NCI-H1694 treated with DMSO at 0.1 percent for 48 hours (cell line): ENCODE results near the gene GFER.
A peak's percentile ranks its signal among the peaks of the same experiment; 100 is the strongest.
"Not testable (repeated sequence)": the region's sequence is repeated elsewhere in the genome, so short reads cannot be mapped to it uniquely, and the experiment has no call there.

Experiments used
- DNase-seq: peaks from one replicate; lab custom pipeline; 2025; lab: John Stamatoyannopoulos, UW

Gene GFER

DNA sequence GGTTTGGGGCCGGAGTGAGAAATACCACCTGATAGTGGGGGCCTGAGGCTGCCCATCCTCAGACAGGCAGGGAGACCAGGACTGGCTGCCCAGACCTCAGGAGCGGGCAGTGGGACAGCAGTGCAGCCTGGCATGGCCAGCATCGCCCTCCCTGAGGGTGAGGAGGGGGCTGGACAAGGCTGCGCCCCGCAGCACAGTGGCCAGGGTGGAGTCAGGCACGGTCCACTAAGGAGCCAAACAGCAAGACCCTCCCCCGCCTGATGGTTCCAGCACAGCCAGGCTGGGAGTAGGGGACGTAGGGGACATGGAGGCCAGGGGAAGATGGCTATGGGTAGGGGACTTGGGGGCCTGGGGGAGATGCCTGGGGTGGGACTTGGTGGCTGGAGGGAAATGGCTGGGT, 22.3 kb downstream of the GFER start:
- no peak for DNase-seq

DNA sequence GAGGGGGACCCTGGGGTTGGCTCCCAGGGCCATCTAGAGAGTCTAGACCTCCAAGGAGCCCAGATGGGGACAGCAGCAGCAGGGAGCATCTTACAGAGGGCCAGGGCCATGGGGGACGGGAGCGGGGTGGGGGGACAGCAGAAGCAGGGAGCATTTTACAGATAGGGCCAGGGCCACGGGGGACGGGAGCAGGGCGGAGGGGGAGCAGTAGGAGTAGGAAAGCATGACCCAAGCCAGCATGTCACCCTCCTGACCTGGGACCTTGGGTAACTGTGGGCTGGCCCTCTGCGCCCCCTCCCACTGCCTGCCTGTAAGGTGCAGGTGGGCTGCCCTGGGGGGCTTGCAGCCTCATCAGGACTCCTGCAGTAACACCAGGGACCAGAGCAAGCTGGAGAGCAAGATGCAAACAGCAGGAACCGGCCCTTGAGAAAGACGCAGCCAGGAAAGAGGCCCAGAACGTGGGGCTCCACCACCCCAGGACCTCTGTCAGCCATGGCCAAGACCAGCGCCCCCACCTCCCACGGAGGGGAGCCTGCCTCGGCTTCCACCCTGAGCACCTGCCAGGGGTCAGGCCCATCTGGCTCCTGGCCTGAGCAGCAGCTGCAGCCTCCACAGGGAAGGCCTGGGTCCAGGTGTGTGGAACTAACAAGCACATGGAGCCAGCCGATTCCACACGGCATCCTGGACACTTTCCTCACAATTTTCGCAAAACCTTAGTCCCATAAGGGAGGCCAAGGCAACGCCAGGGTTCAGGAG, 23.3 kb downstream of the GFER start:
- no peak for DNase-seq

GRCh38 chr16:2008009-2008526, 24.1 kb downstream of the GFER start:
- DNase-seq = no peak

GRCh38 chr16:2008631-2009163, 24.7 kb downstream of the GFER start:
- no peak for DNase-seq

- no peak for DNase-seq
Measured at GRCh38 chr16:2009164-2009711, 25.2 kb downstream of the GFER start.

DNA sequence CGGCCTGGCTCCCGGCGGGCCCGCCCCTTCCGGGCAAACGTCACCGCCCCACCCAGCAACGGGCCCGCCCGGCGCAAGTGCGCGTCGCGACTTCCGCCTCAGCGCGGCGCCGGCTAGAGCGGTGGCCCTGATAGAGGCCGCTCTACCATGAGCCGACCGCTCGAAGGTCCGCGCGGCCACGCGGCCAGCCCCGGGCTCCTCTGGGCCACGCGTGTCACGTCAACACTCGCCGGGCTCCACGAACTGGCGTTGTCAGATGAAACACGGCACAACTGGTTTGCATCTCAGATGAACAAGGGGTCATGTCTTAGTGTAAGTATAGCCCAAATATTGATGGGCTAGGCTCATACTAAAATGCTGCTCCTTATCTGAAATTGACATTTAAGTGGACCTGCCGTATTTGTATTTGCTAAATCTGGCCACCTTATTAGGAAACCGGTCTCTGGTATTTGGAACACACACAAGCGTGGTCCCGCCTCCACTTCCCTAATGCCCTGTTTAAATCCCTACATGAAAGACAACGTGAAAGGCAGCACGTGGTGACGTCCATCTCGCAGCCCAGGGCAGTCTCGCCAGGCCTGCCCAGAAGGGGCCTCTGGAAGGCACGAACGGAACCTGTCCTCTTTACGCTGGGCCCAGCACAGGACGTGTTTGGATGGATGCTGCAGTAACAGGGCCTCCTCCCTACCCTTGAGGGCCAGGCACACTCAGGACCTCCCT, 26.0 kb downstream of the GFER start, which contains the start of gene ZNF598:
TSS of gene ZNF598 (minus strand) at position 31 of the 720 bp plus-strand sequence.
- DNase-seq = peak; percentile 49

DNA sequence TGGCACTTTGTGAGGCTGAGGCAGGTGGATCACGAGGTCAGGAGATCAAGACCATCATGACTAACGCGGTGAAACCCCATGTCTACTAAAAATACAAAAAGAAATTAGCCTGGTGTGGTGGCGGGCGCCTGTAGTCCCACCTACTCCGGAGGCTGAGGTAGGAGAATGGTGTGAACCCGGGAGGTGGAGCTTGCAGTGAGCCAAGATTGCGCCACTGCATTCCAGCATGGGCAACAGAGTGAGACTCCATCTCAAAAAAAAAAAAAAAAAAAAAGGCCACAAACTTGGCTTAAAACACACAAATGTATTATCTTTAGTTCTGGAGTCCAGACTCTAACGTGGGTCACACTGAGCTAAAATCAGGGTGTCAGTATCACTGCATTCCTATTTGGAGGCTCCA, 27.7 kb downstream of the GFER start:
- not testable (repeated sequence) for DNase-seq

DNA sequence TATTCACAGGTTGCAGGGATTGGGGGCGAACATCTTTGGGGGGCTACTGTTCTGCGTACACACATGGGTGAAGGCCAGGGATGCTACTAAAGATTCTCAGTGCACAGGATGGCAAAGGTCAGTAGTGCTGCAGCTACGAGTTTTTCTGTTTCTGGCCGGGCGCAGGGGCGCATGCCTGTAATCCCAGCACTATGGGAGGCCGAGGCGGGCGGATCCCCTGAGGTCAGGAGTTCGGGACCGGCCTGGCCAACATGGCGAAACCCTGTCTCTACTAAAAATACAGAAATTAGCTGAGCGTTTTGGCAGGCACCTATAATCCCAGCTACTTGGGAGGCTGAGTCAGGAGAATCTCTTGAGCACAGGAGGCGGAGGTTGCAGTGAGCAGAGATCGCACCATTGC, 29.5 kb downstream of the GFER start:
- no peak for DNase-seq

- no peak for DNase-seq
Measured at GRCh38 chr16:2015117-2015946, 31.3 kb downstream of the GFER start.

DNA sequence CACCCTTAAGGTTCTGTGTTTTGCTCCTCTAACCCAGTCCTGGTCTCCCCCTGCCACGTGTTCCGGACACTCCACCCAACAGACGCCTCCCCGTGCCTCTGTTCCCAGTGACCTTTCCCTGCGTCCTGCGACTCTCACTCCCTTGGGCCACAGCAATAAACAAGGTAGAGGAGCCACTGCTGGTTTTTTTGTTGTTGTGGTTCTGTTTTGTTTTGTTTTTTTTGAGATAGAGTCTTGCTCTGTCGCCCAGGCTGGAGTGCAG, 31.9 kb downstream of the GFER start:
- no peak for DNase-seq

DNA sequence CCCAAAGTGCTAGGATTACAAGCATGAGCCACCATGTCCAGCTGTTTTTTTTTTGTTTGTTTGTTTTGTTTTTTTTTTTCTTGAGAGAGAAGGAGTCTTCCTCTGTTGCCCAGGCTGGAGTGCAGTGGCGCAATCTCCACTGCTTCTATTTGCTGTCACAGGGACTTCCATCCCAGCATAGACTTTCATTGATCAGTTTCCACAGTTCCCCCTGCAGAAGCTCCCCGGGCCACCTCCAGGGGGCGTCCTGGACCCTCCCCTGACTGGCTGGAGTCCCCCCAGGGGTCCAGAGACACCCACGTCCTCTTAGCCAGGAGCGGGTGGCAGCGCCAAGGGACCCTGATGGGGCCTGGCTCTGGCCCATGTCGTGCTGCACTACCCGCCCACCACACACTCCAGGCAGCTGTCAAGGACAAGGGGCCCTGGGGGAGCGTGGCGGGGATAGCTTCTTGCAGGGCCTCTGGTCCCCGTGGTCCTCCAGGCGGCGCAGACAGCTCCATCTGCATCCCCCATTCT, 32.5 kb downstream of the GFER start:
- no peak for DNase-seq

- DNase-seq = no peak
Measured at GRCh38 chr16:2019518-2019920, 35.5 kb downstream of the GFER start, which contains the start of gene NPW. Gene NPW (plus strand): TSS chr16:2019785.

DNA sequence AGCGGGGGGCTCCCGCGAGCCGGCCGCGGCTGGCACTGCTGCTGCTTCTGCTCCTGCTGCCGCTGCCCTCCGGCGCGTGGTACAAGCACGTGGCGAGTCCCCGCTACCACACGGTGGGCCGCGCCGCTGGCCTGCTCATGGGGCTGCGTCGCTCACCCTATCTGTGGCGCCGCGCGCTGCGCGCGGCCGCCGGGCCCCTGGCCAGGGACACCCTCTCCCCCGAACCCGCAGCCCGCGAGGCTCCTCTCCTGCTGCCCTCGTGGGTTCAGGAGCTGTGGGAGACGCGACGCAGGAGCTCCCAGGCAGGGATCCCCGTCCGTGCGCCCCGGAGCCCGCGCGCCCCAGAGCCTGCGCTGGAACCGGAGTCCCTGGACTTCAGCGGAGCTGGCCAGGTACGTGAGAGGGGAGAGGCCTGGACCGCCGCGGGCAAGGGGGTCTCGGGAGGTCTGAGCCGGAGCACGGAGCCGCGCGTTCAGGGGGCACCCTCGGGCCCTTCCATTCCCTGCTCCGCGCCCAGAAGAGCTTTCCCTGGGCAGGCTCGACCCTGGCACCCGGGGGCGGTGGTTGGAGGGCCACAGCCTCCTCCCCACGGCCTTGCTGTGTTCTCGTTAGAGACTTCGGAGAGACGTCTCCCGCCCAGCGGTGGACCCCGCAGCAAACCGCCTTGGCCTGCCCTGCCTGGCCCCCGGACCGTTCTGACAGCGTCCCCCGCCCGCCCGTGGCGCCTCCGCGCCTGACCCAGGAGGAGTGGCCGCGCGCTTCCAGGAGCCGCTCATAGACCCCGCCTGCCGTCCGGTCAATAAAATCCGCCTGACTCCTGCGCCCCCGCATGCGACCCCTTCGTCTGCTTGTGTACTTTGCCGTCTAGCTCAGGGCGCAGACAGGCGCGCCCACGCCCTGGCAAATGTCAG, 36.2 kb downstream of the GFER start:
- DNase-seq = no peak

DNA sequence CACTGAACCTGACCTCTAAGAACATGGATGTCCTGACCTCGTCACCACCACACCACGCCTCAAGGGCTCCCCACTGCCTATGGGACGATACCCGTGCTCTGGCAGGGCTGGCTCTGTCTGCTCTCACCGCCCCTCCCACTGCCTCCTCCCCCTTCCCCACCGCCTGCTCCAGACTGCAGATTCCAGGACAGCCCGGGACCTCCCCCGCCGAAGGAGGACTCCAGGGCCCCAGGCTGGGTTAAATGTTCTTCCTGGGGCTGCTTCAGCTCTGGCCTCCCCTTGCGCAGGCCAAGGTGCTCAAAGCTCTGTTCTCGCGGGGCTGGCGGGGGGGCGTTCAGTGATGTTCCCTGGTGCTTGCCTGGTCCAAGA, 38.7 kb downstream of the GFER start:
- DNase-seq = no peak

- DNase-seq = peak; percentile 65
Measured at GRCh38 chr16:2023092-2024031, 39.4 kb downstream of the GFER start.

- no peak for DNase-seq
Measured at GRCh38 chr16:2024032-2024420, 40.0 kb downstream of the GFER start.

DNA sequence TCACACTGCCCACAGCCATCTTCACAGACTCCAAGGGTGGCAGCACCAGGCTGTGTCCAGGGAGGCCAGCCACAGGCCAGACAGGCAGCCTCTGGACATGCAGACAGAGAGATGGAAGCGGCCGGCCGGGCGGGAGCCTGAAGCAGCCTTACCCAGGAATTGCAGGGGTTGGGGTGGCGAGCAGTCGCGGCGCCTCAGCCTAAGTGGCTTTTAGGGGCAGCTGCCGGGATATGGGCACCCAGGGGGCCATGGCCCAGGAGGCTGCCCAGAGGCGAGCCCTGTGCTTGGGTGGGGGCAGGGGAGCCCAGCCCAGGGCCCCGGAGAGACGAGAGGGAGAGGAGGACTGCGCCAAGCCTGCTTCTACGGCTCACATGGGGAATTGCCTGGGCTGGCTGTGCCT, 41.3 kb downstream of the GFER start:
- DNase-seq = no peak

- DNase-seq = no peak
Measured at GRCh38 chr16:2025878-2026460, 42.0 kb downstream of the GFER start.

DNA sequence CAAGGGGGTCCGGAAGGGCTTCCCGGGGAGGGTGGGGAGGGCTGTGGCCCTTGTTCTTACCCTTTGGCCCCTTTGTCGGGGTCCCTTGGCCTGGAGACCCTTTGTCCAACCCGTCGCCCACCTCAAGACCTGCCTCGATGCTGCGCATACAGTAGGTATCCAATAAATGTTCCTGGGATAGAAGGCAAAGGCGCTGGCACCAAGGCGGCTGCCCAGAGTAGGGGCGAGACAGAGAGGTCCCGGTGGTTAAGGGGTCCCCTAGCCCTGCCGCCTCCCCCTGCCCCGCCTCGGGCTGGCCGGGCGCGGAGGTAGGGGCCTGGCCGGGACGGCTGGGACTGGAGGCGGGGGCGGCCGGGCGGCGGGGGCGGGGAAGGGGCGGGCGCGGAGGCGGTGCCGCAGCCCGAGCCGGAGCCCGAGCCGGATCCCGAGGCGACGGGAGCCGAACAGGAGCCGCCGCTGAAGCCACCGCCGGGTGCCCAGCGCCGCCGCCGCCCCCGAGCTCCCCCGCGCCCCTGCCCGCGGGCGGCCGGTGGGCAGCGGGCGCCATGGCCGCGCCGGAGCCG, 42.5 kb downstream of the GFER start, which contains the start of gene NHERF2:
TSS of gene NHERF2 (plus strand) at position 442 of the 563 bp plus-strand sequence. CDS start at position 546, 104 bp downstream.
- no peak for DNase-seq
